Kidney capillary endothelial cell (primary cell): ENCODE measurements around the gene TXK.
A peak's percentile ranks its signal among the peaks of the same experiment; 100 is the strongest.

Source experiments
- DNase-seq: peaks from one replicate; pipeline ENCODE4 v3.0.0-alpha.2; 2018; ENCODE audit warnings: low spot score

The TXK gene

GRCh38 chr4:48103483-48104139 lies 30.4 kb downstream of the TXK start:
- DNase-seq, result no peak

GRCh38 chr4:48102303-48102702 lies 31.7 kb downstream of the TXK start:
- DNase-seq, result no peak

DNA sequence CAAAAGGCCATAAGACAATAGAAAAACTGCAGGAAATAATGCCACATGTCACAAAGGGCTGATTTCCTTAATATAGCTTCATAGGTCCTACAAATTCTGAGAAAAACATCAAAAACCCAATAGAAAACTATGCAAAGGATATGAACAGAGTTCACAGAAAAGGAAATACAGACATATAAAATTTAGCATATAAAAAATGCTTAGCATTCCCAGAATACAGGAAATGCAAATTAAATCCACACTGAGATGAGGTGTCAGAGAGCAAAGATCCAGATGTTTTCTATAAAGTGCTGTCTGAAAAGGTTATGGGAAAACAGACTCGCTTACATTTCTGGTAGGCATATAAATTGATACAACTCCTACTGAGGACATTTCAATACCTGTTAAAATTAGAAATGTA lies 33.8 kb downstream of the TXK start:
- no peak for DNase-seq

GRCh38 chr4:48095441-48095840 lies 38.6 kb downstream of the TXK start:
- no peak for DNase-seq

GRCh38 chr4:48093991-48094416 lies 40.0 kb downstream of the TXK start:
- DNase-seq, result peak; percentile 44

GRCh38 chr4:48090621-48091020 lies 43.4 kb downstream of the TXK start:
- DNase-seq, result no peak

GRCh38 chr4:48085821-48086589 lies 48.0 kb downstream of the TXK start:
- DNase-seq, result no peak

- no peak for DNase-seq
These were observed 51.1 kb downstream of the TXK start for GRCh38 chr4:48082956-48083355.

DNA sequence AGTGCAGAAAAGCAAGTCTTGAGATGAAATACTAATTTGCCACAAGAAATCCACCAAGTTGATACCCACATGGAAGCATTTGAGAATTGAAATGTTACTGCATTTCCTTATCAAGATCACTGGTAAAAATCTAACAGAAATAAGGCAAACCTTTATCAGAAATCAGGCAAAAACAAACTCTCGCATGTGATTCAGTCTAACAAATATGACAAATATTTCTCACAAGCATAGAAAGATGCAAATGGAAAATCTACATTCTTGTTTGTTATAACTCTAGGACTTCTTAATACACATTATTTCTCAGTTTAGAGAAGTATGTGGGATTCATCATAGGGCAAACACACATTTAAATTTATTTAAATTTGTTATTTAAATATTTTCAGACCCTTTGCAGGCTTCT lies 52.9 kb downstream of the TXK start:
- DNase-seq, result no peak

GRCh38 chr4:48079972-48080391 lies 54.1 kb downstream of the TXK start:
- peak; percentile 66 for DNase-seq

GRCh38 chr4:48078862-48079655 lies 55.0 kb downstream of the TXK start:
- no peak for DNase-seq

- DNase-seq, result no peak
These were observed 55.6 kb downstream of the TXK start for GRCh38 chr4:48078425-48078824.

GRCh38 chr4:48074657-48075056 lies 59.4 kb downstream of the TXK start:
- DNase-seq, result no peak

DNA sequence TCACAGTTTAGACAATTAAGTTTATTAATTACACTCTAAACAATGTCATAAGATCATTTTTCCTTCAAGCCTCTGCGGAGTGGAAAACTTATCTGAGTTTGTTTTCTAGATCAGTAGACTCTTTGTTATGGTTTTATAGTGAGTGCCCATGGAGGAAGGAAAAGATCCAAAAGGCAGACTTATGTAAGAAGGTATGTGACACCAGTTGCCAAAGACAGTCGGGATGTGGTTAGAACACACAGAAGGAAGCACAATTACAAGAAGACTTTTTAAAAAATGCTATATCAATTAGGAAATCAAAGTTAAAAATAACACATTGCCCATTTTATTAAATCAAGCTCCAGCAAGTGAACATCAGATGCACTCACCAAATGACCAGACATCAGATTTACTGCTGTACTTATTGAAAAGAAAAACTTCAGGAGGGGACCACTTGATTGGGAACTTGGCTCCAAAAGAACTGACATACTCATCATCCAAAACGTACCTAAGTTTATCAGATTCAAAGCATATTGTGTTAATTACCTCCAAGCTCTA lies 60.4 kb downstream of the TXK start:
- no peak for DNase-seq

DNA sequence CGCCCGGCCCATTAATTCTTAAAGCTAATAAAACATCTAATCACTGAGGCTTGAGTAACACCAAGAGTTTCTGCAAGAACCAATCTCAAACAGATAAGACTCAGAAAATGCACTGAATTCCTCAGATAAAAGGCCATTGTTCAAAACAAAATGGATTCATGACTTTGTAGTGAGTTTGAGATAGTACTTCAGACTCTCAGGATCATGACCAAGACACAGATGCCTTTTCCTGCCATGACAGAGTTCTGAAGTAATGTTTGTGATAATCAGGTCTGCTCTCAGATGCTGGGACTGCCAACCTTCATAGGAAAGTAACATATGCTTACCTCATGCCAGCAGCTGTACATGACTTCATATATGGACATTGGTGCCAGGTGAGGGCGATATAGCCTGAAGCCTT lies 62.9 kb downstream of the TXK start:
- DNase-seq, result no peak

GRCh38 chr4:48069026-48069425 lies 65.0 kb downstream of the TXK start:
- DNase-seq, result no peak

DNA sequence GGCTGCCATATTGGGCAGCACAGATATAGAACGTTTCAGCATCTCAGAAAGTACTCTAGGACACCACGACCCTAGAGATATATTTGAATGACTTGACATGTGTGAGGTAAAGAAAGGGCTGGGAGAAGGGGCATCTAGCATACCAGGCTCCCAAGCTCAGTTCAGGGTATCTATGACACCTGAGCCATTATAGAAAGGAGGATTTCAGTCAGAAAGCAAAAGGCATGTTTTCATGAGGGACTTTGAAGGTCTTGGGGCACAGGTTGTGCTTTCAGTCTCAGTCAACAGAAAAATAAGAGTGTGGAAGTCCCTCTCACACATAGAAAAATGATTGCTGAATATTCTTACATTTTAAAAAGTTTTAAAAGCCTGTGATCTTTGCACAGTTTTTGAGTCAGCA lies 65.9 kb downstream of the TXK start:
- DNase-seq, result no peak

- no peak for DNase-seq
These were observed 66.5 kb downstream of the TXK start for GRCh38 chr4:48067536-48067935.

- DNase-seq, result no peak
These were observed 68.4 kb downstream of the TXK start for GRCh38 chr4:48065587-48066052.

DNA sequence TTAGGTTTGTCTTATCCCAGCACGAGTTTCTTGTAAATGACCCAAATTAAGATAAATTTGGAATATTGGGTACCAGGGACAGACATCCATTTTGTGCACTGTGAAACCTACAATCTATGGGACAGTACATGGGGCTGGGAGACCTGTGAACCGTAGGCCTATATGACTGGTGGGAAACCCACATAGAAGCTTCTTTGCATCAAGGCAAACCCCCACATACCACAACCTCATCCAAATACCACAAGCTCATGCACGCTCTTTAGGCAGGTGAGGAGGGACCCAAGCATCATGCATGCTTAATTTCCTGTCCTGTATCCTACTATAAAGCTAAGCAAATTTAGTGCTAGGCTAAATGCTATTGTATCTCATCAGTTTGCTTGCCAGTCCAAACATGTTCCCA lies 69.7 kb downstream of the TXK start:
- DNase-seq, result no peak

DNA sequence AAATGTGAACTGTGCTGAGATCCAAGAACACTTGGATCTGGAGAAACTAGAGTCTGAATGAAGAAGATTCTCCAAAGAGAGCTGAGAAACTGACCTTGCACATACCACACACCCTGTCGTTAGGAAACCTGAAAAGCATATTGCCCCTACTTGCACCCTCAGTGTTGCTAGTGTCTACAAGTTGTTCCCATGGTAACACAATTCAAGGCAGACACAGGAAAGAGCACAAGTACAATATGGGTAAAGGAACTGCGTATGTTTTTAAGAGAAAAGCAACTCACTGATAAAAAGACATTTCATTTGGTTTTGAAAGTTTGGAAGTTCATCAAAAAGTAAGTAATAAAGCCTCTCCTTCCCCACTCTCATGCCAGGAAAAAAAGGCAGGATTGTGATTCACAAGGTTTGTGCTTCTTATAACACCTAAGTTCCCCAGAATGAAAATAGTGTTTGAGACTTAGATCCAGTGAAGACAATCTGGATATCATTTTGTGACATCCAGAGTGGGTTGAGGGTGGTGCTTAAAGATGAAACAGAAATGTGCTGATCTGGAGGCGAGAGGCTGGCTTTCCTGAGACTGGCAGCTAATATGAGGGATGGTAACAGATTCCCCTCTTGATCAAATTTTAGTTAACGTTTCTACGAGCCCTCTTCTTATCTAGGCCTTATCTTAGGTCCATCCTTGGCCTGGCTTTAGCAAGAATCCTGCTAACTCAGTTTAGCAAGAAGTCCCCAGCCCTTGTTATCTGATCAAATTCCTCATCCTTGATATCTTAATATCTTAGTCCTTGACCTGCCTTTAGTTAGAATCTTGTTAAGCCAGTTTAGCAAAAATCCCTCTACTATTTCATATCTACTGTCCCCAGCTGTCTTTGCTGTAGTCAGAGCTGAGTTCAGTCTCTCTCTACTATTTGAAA lies 75.2 kb downstream of the TXK start:
- DNase-seq, result no peak
